ENCODE results near the gene PUSL1. TPM values are rescaled to one million over a fixed set of nuclear protein-coding genes. Genes with fewer than 3 reads are reported as not detected.

PUSL1 gene
- total and polyA plus RNA-seq, 2 donors (not counting 3 experiments of a cell fraction or from before 2014, with no cell fraction given) = 18.8 to 27.3 TPM

DNA sequence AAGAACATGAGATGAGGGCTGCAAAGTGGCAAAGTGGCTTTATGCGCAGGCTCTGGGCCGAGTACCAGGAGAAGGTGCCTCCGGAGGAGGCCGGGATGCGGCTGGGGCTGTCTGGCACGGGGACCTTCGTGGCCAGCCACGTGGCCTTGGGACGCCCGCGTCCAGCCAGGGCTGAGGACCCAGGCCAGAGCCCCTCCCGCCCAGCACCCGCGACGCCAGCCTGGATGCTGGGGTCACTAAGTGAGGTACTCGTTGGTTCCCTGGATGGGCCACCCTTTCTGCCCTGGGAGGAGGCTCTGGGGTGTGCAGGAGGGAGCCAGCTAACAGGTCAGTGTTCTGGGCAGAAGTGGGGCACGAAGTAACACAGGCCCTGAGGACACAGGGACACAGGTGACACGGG lies 15.5 kb upstream of the PUSL1 start:
- intact Hi-C loops (cut with micrococcal nuclease) = no loop called here

More for the DNA sequence above, 15.5 kb upstream of the PUSL1 start:
- no peaks in the 10 kb centered on the region for H3K9me1 ChIP-seq (replicated peaks; ENCODE audit: control insufficient read depth, extremely low read depth, insufficient read depth, low read length)
- H3K27me3 ChIP-seq (ENCODE audit: control insufficient read depth in 2 of 2, insufficient read depth in 2 of 2, low read length in 2 of 2) = no peaks in the 10 kb centered on the region
- no peaks in the 10 kb centered on the region for H4K20me1 ChIP-seq (replicated peaks; ENCODE audit: control insufficient read depth, extremely low read depth, insufficient read depth, low read length)
- no peak for FAIRE-seq
- H3K9me3 ChIP-seq (replicated peaks; ENCODE audit: control insufficient read depth, insufficient read depth, low read length) = no peaks in the 10 kb centered on the region
- no peak overlapping the region for H3K9ac ChIP-seq (replicated peaks; ENCODE audit: extremely low read depth, insufficient read depth, low read length)
- dilution Hi-C loops (cut with MboI; ENCODE audit: extremely low pct_ligation_motif_present, low sequenced_read_pairs) = no loop called here
- no peak overlapping the region for H2AFZ ChIP-seq (ENCODE audit: low read depth, low read length)
- no TSS peak for BruUV-seq (replicated peaks)
- H3K4me1 ChIP-seq (ENCODE audit: control insufficient read depth, extremely low read depth, insufficient read depth, low read length) = no peaks in the 10 kb centered on the region
- no peaks in the 10 kb centered on the region for H3K36me3 ChIP-seq (ENCODE audit: control insufficient read depth in 2 of 2, extremely low read depth in 1 of 2, insufficient read depth in 2 of 2, low read length in 2 of 2)
- POLR2A ChIA-PET = no interaction called here
- H3K27ac ChIP-seq (ENCODE audit: insufficient read depth, low read depth, low read length) = no peak overlapping the region
- H3K4me2 ChIP-seq (ENCODE audit: insufficient read depth, low read length) = no peak overlapping the region
- CTCF ChIA-PET = interaction anchor here (0.6 to 5.5 kb wide), 5 partner anchors 19 to 310 kb away, joined by 3 to 286 read pairs (median 16); partner anchors contain the start of genes PERM1, SDF4 and UBE2J2
- no peak for DNase-seq (ENCODE audit: low read depth, low spot score)
- no peak overlapping the region for H3K4me3 ChIP-seq (replicated peaks in 1 of 3; ENCODE audit: insufficient read depth in 1 of 3, low read depth in 1 of 3, low read length in 3 of 3)
- H3K79me2 ChIP-seq (ENCODE audit: control insufficient read depth, insufficient read depth, low read length) = no peaks in the 10 kb centered on the region
- TF ChIP-seq JUN (IDR thresholded peaks at IDR 0.05; ENCODE audit: borderline replicate concordance, insufficient read depth, insufficient read length, low read depth) (no peak), CTCF (IDR thresholded peaks at IDR 0.05; ENCODE audit: extremely low read depth in 1 of 2, insufficient read depth in 1 of 2, low read depth in 1 of 2, low read length in 2 of 2) (no peak), GATA2 (IDR thresholded peaks at IDR 0.05; ENCODE audit: insufficient read depth, insufficient read length, low read depth, low read length) (no peak), FOS (IDR thresholded peaks at IDR 0.05; ENCODE audit: borderline replicate concordance, insufficient read depth, low read length) (no peak), POLR2AphosphoS5 (IDR thresholded peaks at IDR 0.05; ENCODE audit: insufficient read depth, low read depth, low read length) (no peak), EZH2 (IDR thresholded peaks at IDR 0.05; ENCODE audit: borderline replicate concordance, low read depth, low read length, severe bottlenecking) (no peak), MAX (IDR thresholded peaks at IDR 0.05; ENCODE audit: insufficient read depth, insufficient read length) (no peak), MYC (IDR thresholded peaks at IDR 0.05; ENCODE audit: low read depth, low read length) (no peak), POLR2A (IDR thresholded peaks at IDR 0.05; ENCODE audit: low read depth, low read length) (no peak)
